HEK293 (cell line): ENCODE results near the gene CEP63.

Source experiments
- CTCF ChIA-PET: fragments of 350-600 bp; formaldehyde crosslinking; extraction: SDS; loops from one replicate; lab custom pipeline; 2021; ENCODE audit warnings: antibody characterized with exemption; lab: Yijun Ruan, JAX
- POLR2A ChIA-PET: fragments of 300-600 bp; formaldehyde crosslinking; extraction: SDS; loops from one replicate; lab custom pipeline; 2020; ENCODE audit warnings: antibody characterized with exemption, inconsistent platforms; lab: Yijun Ruan, JAX
- H3K27ac ChIP-seq: fragments of 200-500 bp; sonication (Bioruptor generic); 2 replicates; pipeline ENCODE4 v1.5.1; 2014; ENCODE audit warnings: low read depth, low read length, control low read depth, inconsistent platforms; ENCODE audit errors: extremely low read depth
- H3K36me3 ChIP-seq, 2 experiments: fragments of 200-500 bp in 1 of 2; sonication (Bioruptor generic) in 1 of 2; 1 replicate in 1 of 2; 2 replicates in 1 of 2; pipeline ENCODE4 v1.5.1; 2014 to 2017; ENCODE audit warnings: inconsistent platforms in 2 of 2, low read length in 2 of 2; ENCODE audit not compliant: control insufficient read depth in 2 of 2, insufficient read depth in 1 of 2
- H3K4me1 ChIP-seq: fragments of 200-500 bp; sonication (Bioruptor generic); 2 replicates; pipeline ENCODE4 v1.5.1; 2014; ENCODE audit warnings: mild to moderate bottlenecking, low read length, inconsistent platforms; ENCODE audit not compliant: control insufficient read depth, insufficient read depth
- H3K4me3 ChIP-seq: 2 replicates; pipeline ENCODE4 v1.5.1; 2011; ENCODE audit warnings: low read depth, mild to moderate bottlenecking, control low read depth, low read length, moderate library complexity
- H3K9me3 ChIP-seq: fragments of 200-500 bp; sonication (Bioruptor generic); 2 replicates; pipeline ENCODE4 v1.5.1; 2014; ENCODE audit warnings: low read depth, low read length, inconsistent platforms; ENCODE audit not compliant: control insufficient read depth, insufficient read depth
- EGR2 ChIP-seq: fragments of 450-650 bp; formaldehyde crosslinking; IDR thresholded peaks from 2 replicates; pipeline ENCODE4 v1.5.1; 2016; ENCODE audit warnings: low read depth, missing biosample characterization, missing genetic modification characterization
- ELK4 ChIP-seq: IDR thresholded peaks from 2 replicates; pipeline ENCODE4 v1.6.1; 2011; ENCODE audit warnings: mild to moderate bottlenecking, low read depth, low read length, borderline replicate concordance
- REST ChIP-seq: fragments of 450-650 bp; formaldehyde crosslinking; IDR thresholded peaks from 2 replicates; pipeline ENCODE4 v1.5.1; 2016; ENCODE audit warnings: missing biosample characterization, missing genetic modification characterization
- SETDB1 ChIP-seq: IDR thresholded peaks from one replicate; pipeline ENCODE4 v1.6.1; 2017; ENCODE audit warnings: mild to moderate bottlenecking, low read length, moderate library complexity, mixed read lengths; ENCODE audit not compliant: insufficient read length
- SP7 ChIP-seq: fragments of 450-650 bp; formaldehyde crosslinking; IDR thresholded peaks from 2 replicates; pipeline ENCODE4 v1.5.1; 2016; ENCODE audit warnings: missing biosample characterization, missing genetic modification characterization
- ZNF2 ChIP-seq: fragments of 450-650 bp; formaldehyde crosslinking; IDR thresholded peaks from 2 replicates; pipeline ENCODE4 v1.5.1; 2016; ENCODE audit warnings: missing biosample characterization, missing genetic modification characterization
- ZNF221 ChIP-seq: fragments of 450-650 bp; formaldehyde crosslinking; IDR thresholded peaks from 2 replicates; pipeline ENCODE4 v1.5.1; 2017; ENCODE audit warnings: missing biosample characterization, missing genetic modification characterization, borderline replicate concordance
- ZNF423 ChIP-seq: fragments of 450-650 bp; formaldehyde crosslinking; IDR thresholded peaks from 2 replicates; pipeline ENCODE4 v1.5.1; 2016; ENCODE audit warnings: missing biosample characterization, missing genetic modification characterization
- ZNF561 ChIP-seq: fragments of 450-650 bp; IDR thresholded peaks from 2 replicates; pipeline ENCODE4 v1.5.1; 2018; ENCODE audit warnings: missing biosample characterization, missing genetic modification characterization, borderline replicate concordance
- ZNF623 ChIP-seq: fragments of 450-650 bp; formaldehyde crosslinking; IDR thresholded peaks from 2 replicates; pipeline ENCODE4 v1.5.1; 2016; ENCODE audit warnings: missing biosample characterization, missing genetic modification characterization
- ZNF747 ChIP-seq: fragments of 450-650 bp; formaldehyde crosslinking; IDR thresholded peaks from 2 replicates; pipeline ENCODE4 v1.5.1; 2016; ENCODE audit warnings: missing biosample characterization, missing genetic modification characterization
- TF ChIP-seq, protein P1 (sequence below): fragments of 450-650 bp; formaldehyde crosslinking; IDR thresholded peaks from 2 replicates; pipeline ENCODE4 v1.5.1; 2016; ENCODE audit warnings: missing biosample characterization, missing genetic modification characterization

CEP63 gene

GRCh38 chr3:134441821-134442220 lies 44.0 kb upstream of the CEP63 start (continued):
- TF ChIP-seq ELK4 = no peak

DNA sequence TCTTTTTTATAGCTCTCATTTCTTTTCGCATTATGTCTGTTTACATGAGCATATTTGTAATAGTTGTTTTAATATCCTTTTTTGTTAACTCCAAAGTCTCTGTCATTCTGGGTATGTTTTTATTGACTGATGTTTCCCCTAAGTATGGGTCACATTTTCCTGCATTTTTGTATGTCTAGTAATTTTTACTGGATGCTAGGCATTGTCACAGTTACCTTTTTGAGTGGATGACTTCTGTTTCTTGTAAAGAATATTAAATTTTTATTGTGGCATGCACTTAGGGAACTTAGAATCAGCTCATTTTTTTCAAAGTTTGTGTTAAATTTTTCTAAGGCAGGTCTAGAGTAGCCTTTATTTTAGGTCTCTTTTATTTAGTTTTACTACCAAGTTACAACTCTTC lies 40.8 kb upstream of the CEP63 start:
- ChIA-PET POLR2A (no interaction called here), CTCF (interaction anchor here (2.0 to 2.7 kb wide), 2 partner anchors 136 to 137 kb away, joined by 8 to 11 read pairs; no protein-coding TSS in a partner anchor)
- TF ChIP-seq ZNF423 (no peak), ZNF2 (tag by site-specific recombination) (no peak), ZNF221 (tag by site-specific recombination) (no peak), SETDB1 (peak; percentile 81), SP7 (no peak)
- TF ChIP-seq, protein P1, sequence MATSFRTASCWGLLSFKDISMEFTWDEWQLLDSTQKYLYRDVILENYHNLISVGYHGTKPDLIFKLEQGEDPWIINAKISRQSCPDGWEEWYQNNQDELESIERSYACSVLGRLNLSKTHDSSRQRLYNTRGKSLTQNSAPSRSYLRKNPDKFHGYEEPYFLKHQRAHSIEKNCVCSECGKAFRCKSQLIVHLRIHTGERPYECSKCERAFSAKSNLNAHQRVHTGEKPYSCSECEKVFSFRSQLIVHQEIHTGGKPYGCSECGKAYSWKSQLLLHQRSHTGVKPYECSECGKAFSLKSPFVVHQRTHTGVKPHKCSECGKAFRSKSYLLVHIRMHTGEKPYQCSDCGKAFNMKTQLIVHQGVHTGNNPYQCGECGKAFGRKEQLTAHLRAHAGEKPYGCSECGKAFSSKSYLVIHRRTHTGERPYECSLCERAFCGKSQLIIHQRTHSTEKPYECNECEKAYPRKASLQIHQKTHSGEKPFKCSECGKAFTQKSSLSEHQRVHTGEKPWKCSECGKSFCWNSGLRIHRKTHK = peak; percentile 93
- Histone ChIP-seq H3K4me3 (no peak overlapping the region), H3K4me1 (no peaks in the 10 kb centered on the region), H3K36me3 (no peaks in the 10 kb centered on the region), H3K9me3 (no peaks in the 10 kb centered on the region), H3K27ac (no peak overlapping the region)

- POLR2A ChIA-PET = no interaction called here
- no peak for TF ChIP-seq ZNF561 (tag by site-specific recombination)
- H3K27ac ChIP-seq = no peak overlapping the region
- no peaks in the 10 kb centered on the region for H3K36me3 ChIP-seq
- CTCF ChIA-PET = interaction anchor here (0.9 to 2.7 kb wide), 4 partner anchors 9 to 138 kb away, joined by 3 to 11 read pairs (median 6); no protein-coding TSS in a partner anchor
- H3K4me1 ChIP-seq = no peaks in the 10 kb centered on the region
- H3K4me3 ChIP-seq = no peak overlapping the region
- H3K9me3 ChIP-seq = no peaks in the 10 kb centered on the region
These were observed 40.2 kb upstream of the CEP63 start for GRCh38 chr3:134445636-134446035.

- no peak overlapping the region for H3K27ac ChIP-seq
- no peak overlapping the region for H3K4me3 ChIP-seq
- no peaks in the 10 kb centered on the region for H3K9me3 ChIP-seq
- ChIA-PET CTCF (interaction anchor here (0.6 to 2.7 kb wide), 8 partner anchors 17 to 537 kb away, joined by 3 to 11 read pairs (median 5); no protein-coding TSS in a partner anchor), POLR2A (no interaction called here)
- H3K36me3 ChIP-seq = no peaks in the 10 kb centered on the region
- TF ChIP-seq REST (tag by site-specific recombination) (no peak), ZNF623 (tag by site-specific recombination) (no peak), EGR2 (tag by site-specific recombination) (peak; percentile 61; the same call in 1 of the 2 replicates), ZNF747 (tag by site-specific recombination) (no peak)
- no peaks in the 10 kb centered on the region for H3K4me1 ChIP-seq
These were observed 39.1 kb upstream of the CEP63 start for GRCh38 chr3:134446800-134447199.
